ENCODE results near the gene PABPN1L. TPM values are rescaled to one million over a fixed set of nuclear protein-coding genes. Genes with fewer than 3 reads are reported as not detected.

PABPN1L gene
- total and polyA plus RNA-seq, 2 of the 13 experiments (the other 11 are each of a cell fraction or from before 2014, with no cell fraction given), result not detected

- TF ChIP-seq ZSCAN21 (CRISPR knock-in tag; IDR thresholded peaks at IDR 0.05; ENCODE audit: borderline replicate concordance) (peak; percentile 24; the same call in 1 of the 2 replicates), HIVEP1 (CRISPR knock-in tag; IDR thresholded peaks at IDR 0.05) (0 out of 2 replicates have a peak, but pooled peaks have one; percentile 11), RAD21 (CRISPR knock-in tag; IDR thresholded peaks at IDR 0.05) (peak; percentile 70), TEAD3 (CRISPR knock-in tag; optimal IDR thresholded peaks at IDR 0.05; ENCODE audit: borderline replicate concordance) (peak; percentile 30), POLR2A (IDR thresholded peaks at IDR 0.05; ENCODE audit: insufficient read depth in 1 of 2, low read depth in 2 of 2, low read length in 2 of 2) (0 out of 4 replicates have a peak, but pooled peaks of 1 of the 2 experiments have one; percentile 20), AKNA (CRISPR knock-in tag; IDR thresholded peaks at IDR 0.05; ENCODE audit: borderline replicate concordance) (no peak), ELF1 (CRISPR knock-in tag; IDR thresholded peaks at IDR 0.05) (0 out of 2 replicates have a peak, but pooled peaks have one; percentile 17), U2AF1 (optimal IDR thresholded peaks at IDR 0.05; ENCODE audit: low read depth, low read length) (peak; percentile 45), MED8 (CRISPR knock-in tag; IDR thresholded peaks at IDR 0.05; ENCODE audit: insufficient replicate concordance) (peak; percentile 8), ZBTB25 (CRISPR knock-in tag; IDR thresholded peaks at IDR 0.05) (no peak), MXD4 (CRISPR knock-in tag; IDR thresholded peaks at IDR 0.05) (peak; percentile 48; the same call in 1 of the 2 replicates), ZNF317 (CRISPR knock-in tag; IDR thresholded peaks at IDR 0.05) (0 out of 2 replicates have a peak, but pooled peaks have one; percentile 6), ZNF773 (CRISPR knock-in tag; IDR thresholded peaks at IDR 0.05; ENCODE audit: borderline replicate concordance) (no peak), ZNF263 (CRISPR knock-in tag; IDR thresholded peaks at IDR 0.05) (peak; percentile 24; the same call in 1 of the 2 replicates), PRMT3 (CRISPR knock-in tag; IDR thresholded peaks at IDR 0.05; ENCODE audit: borderline replicate concordance, low read depth) (peak; percentile 16; the same call in 1 of the 2 replicates), FLYWCH1 (CRISPR knock-in tag; IDR thresholded peaks at IDR 0.05) (no peak), SIN3A (IDR thresholded peaks at IDR 0.05; ENCODE audit: borderline replicate concordance, low read depth, low read length) (peak; percentile 79; the same call in 1 of the 2 replicates), GATAD1 (CRISPR knock-in tag; IDR thresholded peaks at IDR 0.05) (peak; percentile 41; the same call in 1 of the 2 replicates), ZKSCAN5 (CRISPR knock-in tag; IDR thresholded peaks at IDR 0.05) (no peak), ONECUT2 (CRISPR knock-in tag; IDR thresholded peaks at IDR 0.05) (no peak), MXI1 (IDR thresholded peaks at IDR 0.05; ENCODE audit: borderline replicate concordance, low read depth, low read length) (peak; percentile 77; the same call in 1 of the 3 replicates), MEF2D (CRISPR knock-in tag; IDR thresholded peaks at IDR 0.05) (0 out of 2 replicates have a peak, but pooled peaks have one; percentile 6), SOX5 (CRISPR knock-in tag; IDR thresholded peaks at IDR 0.05; ENCODE audit: borderline replicate concordance) (no peak), NFATC3 (CRISPR knock-in tag; IDR thresholded peaks at IDR 0.05) (0 out of 2 replicates have a peak, but pooled peaks have one; percentile 9), ZNF138 (CRISPR knock-in tag; IDR thresholded peaks at IDR 0.05; ENCODE audit: low read depth) (no peak), ZNF562 (CRISPR knock-in tag; IDR thresholded peaks at IDR 0.05; ENCODE audit: borderline replicate concordance) (no peak), KDM2A (CRISPR knock-in tag; IDR thresholded peaks at IDR 0.05; ENCODE audit: borderline replicate concordance, low read depth) (peak; percentile 65; the same call in 1 of the 2 replicates)
Observed at GRCh38 chr16:88857728-88858339, 8.6 kb downstream of the PABPN1L start (continued).

Measured in HepG2 (cell line).